K562 (cell line): Measurements from ENCODE around the gene RAD52. TPM values are rescaled to one million over a fixed set of nuclear protein-coding genes. Genes with fewer than 3 reads are reported as not detected.

ENCODE experiments used
- ATAC-seq: fragments of 200-7000 bp; cut with Tn5 transposase; 3 replicates; pipeline ENCODE4 v1.9.1; 2020; ENCODE audit warnings: moderate library complexity
- BruUV-seq: library from RNA; stranded (reverse); fragments of 400-500 nt; replicated peaks from 2 replicates; lab custom pipeline; 2021; lab: Mats Ljungman, UMichigan
- CTCF ChIA-PET: fragments of 300-600 bp; formaldehyde crosslinking; extraction: SDS; loops from one replicate; lab custom pipeline; 2021; ENCODE audit warnings: low intra/inter-chr PET ratio; lab: Yijun Ruan, JAX
- POLR2A ChIA-PET: fragments of 300-600, 350-650 bp; sonication (Branson Sonifier 250); formaldehyde crosslinking; extraction: SDS; loops from one replicate; lab custom pipeline; 2021; ENCODE audit warnings: antibody characterized with exemption, inconsistent platforms; lab: Yijun Ruan, JAX
- DNase-seq, 4 experiments: peaks; one replicate each; pipeline versions ENCODE4 v3.0.0 to v3.0.0-alpha.2; 2011 to 2018; ENCODE audit warnings: low spot score in 3 of 4, mixed read lengths in 3 of 4; ENCODE audit errors: extremely low read depth in 1 of 4
- FAIRE-seq: peaks from 2 replicates; lab custom pipeline; 2011; peaks lifted over from hg19 to GRCh38; lab: Jason Lieb, UNC
- H2AFZ ChIP-seq: 2 replicates; pipeline ENCODE4 v1.6.0; 2011; ENCODE audit warnings: low read depth, low read length, control low read depth, inconsistent platforms
- H3K27ac ChIP-seq: fragments of 200-600 bp; 3 replicates; pipeline ENCODE4 v1.8.0; 2011; ENCODE audit warnings: low read depth, mild to moderate bottlenecking, control low read depth, inconsistent platforms, low read length, moderate library complexity, mixed read lengths; ENCODE audit errors: extremely low read depth
- H3K27me3 ChIP-seq, 2 experiments: fragments of 300-600 bp in 1 of 2; 2 replicates in 1 of 2; 3 replicates in 1 of 2; pipeline versions ENCODE4 v1.6.0 to v1.8.0; 2011; ENCODE audit warnings: inconsistent platforms in 2 of 2, low read length in 2 of 2, mild to moderate bottlenecking in 1 of 2, mixed read lengths in 1 of 2, moderate library complexity in 1 of 2; ENCODE audit not compliant: control insufficient read depth in 2 of 2, insufficient read depth in 2 of 2
- H3K36me3 ChIP-seq: fragments of 300-600 bp; 3 replicates; pipeline ENCODE4 v1.8.0; 2011; ENCODE audit warnings: mild to moderate bottlenecking, low read length, inconsistent platforms; ENCODE audit not compliant: control insufficient read depth, insufficient read depth
- H3K4me1 ChIP-seq, 2 experiments: fragments of 200-600 bp in 1 of 2; replicated peaks in 1 of 2; 2 replicates in 1 of 2; 3 replicates in 1 of 2; pipeline versions ENCODE4 v1.5.1 to v1.8.0; 2011; ENCODE audit warnings: inconsistent platforms in 2 of 2, low read length in 2 of 2, mild to moderate bottlenecking in 1 of 2, mixed read lengths in 1 of 2, moderate library complexity in 1 of 2; ENCODE audit not compliant: control insufficient read depth in 2 of 2, insufficient read depth in 2 of 2
- H3K4me2 ChIP-seq: 2 replicates; pipeline ENCODE4 v1.6.1; 2011; ENCODE audit warnings: low read length, control low read depth, inconsistent platforms, mixed read lengths; ENCODE audit not compliant: insufficient read depth
- H3K4me3 ChIP-seq: fragments of 200-600 bp; sonication (generic), shearing (Covaris generic); 2 replicates; pipeline ENCODE4 v1.5.1; 2016; ENCODE audit warnings: control low read depth, inconsistent platforms
- H3K79me2 ChIP-seq: fragments of 200-600 bp; 3 replicates; pipeline ENCODE4 v1.8.0; 2011; ENCODE audit warnings: low read length, inconsistent platforms; ENCODE audit not compliant: control insufficient read depth, insufficient read depth
- H3K9ac ChIP-seq, 2 experiments: 2 replicates each; pipeline versions ENCODE4 v1.6.0 to v1.6.1; 2011; ENCODE audit warnings: low read depth in 2 of 2, low read length in 2 of 2, control low read depth in 1 of 2, inconsistent platforms in 1 of 2, mild to moderate bottlenecking in 1 of 2, mixed read lengths in 1 of 2; ENCODE audit not compliant: insufficient read depth in 1 of 2
- H3K9me1 ChIP-seq: one replicate; pipeline ENCODE4 v1.6.0; 2011; ENCODE audit warnings: inconsistent platforms, mild to moderate bottlenecking, low read length, moderate library complexity; ENCODE audit not compliant: control insufficient read depth, insufficient read depth
- H3K9me3 ChIP-seq: replicated peaks from 2 replicates; pipeline ENCODE4 v1.5.1; 2011; ENCODE audit warnings: low read depth, low read length, inconsistent platforms; ENCODE audit not compliant: control insufficient read depth, insufficient read depth
- H4K20me1 ChIP-seq: replicated peaks from 2 replicates; pipeline ENCODE4 v1.6.1; 2011; ENCODE audit warnings: low read length, inconsistent platforms, mixed read lengths; ENCODE audit not compliant: control insufficient read depth, insufficient read depth
- BRCA1 ChIP-seq, 2 experiments: fragments of 450-650 bp in 1 of 2; sonication (generic) in 1 of 2; formaldehyde crosslinking in 1 of 2; IDR thresholded peaks; 2 replicates each; pipeline versions ENCODE4 v1.5.0 to v1.6.1; 2017 to 2020; ENCODE audit warnings: mild to moderate bottlenecking in 1 of 2, missing genetic modification reagents in 1 of 2
- CEBPG ChIP-seq, 3 experiments: fragments of 200-800 bp in 1 of 3; sonication (Bioruptor generic) in 1 of 3; sonication (generic) in 1 of 3; formaldehyde crosslinking in 1 of 3; IDR thresholded peaks in 2 of 3; conservative IDR thresholded peaks in 1 of 3; 2 replicates each; pipeline versions ENCODE4 v1.6.1 to v1.8.0; 2016 to 2022; ENCODE audit warnings: missing compliant biosample characterization in 2 of 3, missing genetic modification characterization in 2 of 3, mild to moderate bottlenecking in 1 of 3, missing genetic modification reagents in 1 of 3
- ELK1 ChIP-seq: sonication (generic); formaldehyde crosslinking; IDR thresholded peaks from 2 replicates; pipeline ENCODE4 v1.8.1; 2022; ENCODE audit warnings: missing genetic modification reagents
- GTF2F1 ChIP-seq: IDR thresholded peaks from 2 replicates; pipeline ENCODE4 v1.6.1; 2011; ENCODE audit warnings: low read depth, low read length, improper control_type of control experiment
- HDAC6 ChIP-seq: IDR thresholded peaks from 2 replicates; pipeline ENCODE4 v1.6.1; 2012; ENCODE audit warnings: low read depth, mild to moderate bottlenecking, control low read depth, inconsistent platforms, low read length, moderate library complexity
- HOMEZ ChIP-seq: fragments of 250-450 bp; sonication (Bioruptor Pico); IDR thresholded peaks from 2 replicates; pipeline ENCODE4 v1.4.0; 2020; ENCODE audit warnings: mild to moderate bottlenecking, moderate library complexity
- NCOA6 ChIP-seq: fragments of 450-650 bp; IDR thresholded peaks from 2 replicates; pipeline ENCODE4 v1.6.1; 2017; ENCODE audit warnings: mild to moderate bottlenecking
- NKRF ChIP-seq: fragments of 450-650 bp; IDR thresholded peaks from 2 replicates; pipeline ENCODE4 v1.6.1; 2016; ENCODE audit warnings: borderline replicate concordance
- NRF1 ChIP-seq, 2 experiments: fragments of 450-650 bp; IDR thresholded peaks in 1 of 2; conservative IDR thresholded peaks in 1 of 2; 2 replicates each; pipeline ENCODE4 v1.6.1; 2014; ENCODE audit warnings: mild to moderate bottlenecking in 2 of 2
- POLR2B ChIP-seq: fragments of 450-650 bp; IDR thresholded peaks from 2 replicates; pipeline ENCODE4 v1.6.1; 2018; ENCODE audit warnings: low read depth; ENCODE audit not compliant: partially characterized antibody
- RBFOX2 ChIP-seq: fragments of 200-400 bp; formaldehyde crosslinking; IDR thresholded peaks from 2 replicates; pipeline ENCODE4 v1.6.1; 2017; ENCODE audit warnings: low read depth, mild to moderate bottlenecking, low read length, moderate library complexity
- WGBS: fragments of 100-300 bp; shearing (Covaris generic); methylation state at CpG from one replicate; pipeline ENCODE4 v1.1.6; 2016; ENCODE audit warnings: low coverage, mixed read lengths; ENCODE audit not compliant: insufficient coverage; ENCODE audit errors: missing lambda C conversion rate; 5-methylcytosine and 5-hydroxymethylcytosine counted together
- in situ Hi-C: fragments of 300-500 bp; cut with MboI; formaldehyde crosslinking; loops from 4 replicates; pipeline ENCODE4 v1.15.0; 2018; ENCODE audit warnings: inconsistent platforms, mixed read lengths
- intact Hi-C: fragments of 100-400 bp; cut with micrococcal nuclease; formaldehyde crosslinking; loops from 2 replicates; pipeline ENCODE4 v1.14.2; 2022
- polyA plus RNA-seq, 8 experiments: library from polyadenylated mRNA; depleted of rRNA in 4 of 8; stranded (reverse) in 5 of 8; unstranded in 3 of 8; fragments of >200 nt; fragmentation: Nextera tagmentation in 2 of 8; fragmentation: Illumina TruSeq in 1 of 8; extraction: Ambion mirVana in 2 of 8; extraction: Trizol in 1 of 8; gene quantifications; 2 replicates each; pipeline versions ENCODE4 v1.2.1 to v1.2.3, GENCODE V29; 2011 to 2014; ENCODE audit warnings: inconsistent platforms in 1 of 8, missing spikeins in 1 of 8
- total RNA-seq, 7 experiments: library from RNA; depleted of rRNA in 6 of 7; stranded (reverse); fragments of >200 nt in 6 of 7; fragmentation: Illumina TruSeq in 2 of 7; extraction: Trizol in 2 of 7; gene quantifications; 2 replicates each; pipeline versions ENCODE4 v1.2.1 to v1.2.3, GENCODE V29; 2011 to 2021; ENCODE audit warnings: low replicate concordance in 1 of 7

Gene RAD52
- total and polyA plus RNA-seq, 9 of the 15 experiments (the other 6 are each of a cell fraction or from before 2014, with no cell fraction given) = 1.3 to 15.9 (median 9.3) TPM

- Histone ChIP-seq H3K9me1 (no peaks in the 10 kb centered on the region), H3K4me1 (no peaks in the 10 kb centered on the region), H3K79me2 (no peaks in the 10 kb centered on the region), H3K27ac (no peak overlapping the region), H3K4me2 (no peak overlapping the region), H3K9me3 (no peaks in the 10 kb centered on the region), H3K36me3 (peaks cover 65% of the 10 kb centered on the region), H3K27me3 (no peaks in the 10 kb centered on the region), H3K9ac (no peak overlapping the region), H4K20me1 (no peaks in the 10 kb centered on the region), H3K4me3 (no peak overlapping the region)
- 89% methylated on average over 2 of the region's 2 CpGs for WGBS
- in situ Hi-C loops = no loop called here
- DNase-seq (no peak), FAIRE-seq (no peak)
- intact Hi-C loops = no loop called here
- POLR2A ChIA-PET = interaction anchor here (0.5 kb wide), 1 partner anchor 9 kb away, joined by 3 read pairs; no protein-coding TSS in a partner anchor
- no TSS peak for BruUV-seq
- CTCF ChIA-PET = no interaction called here
- no peak for TF ChIP-seq HDAC6
- TF ChIP-seq, all 486 proteins: peak for 0
- no peak overlapping the region for H2AFZ ChIP-seq
- ATAC-seq = no peak
Measured at GRCh38 chr12:873954-874353, 75.5 kb downstream of the RAD52 start.

- no peak overlapping the region for H3K4me2 ChIP-seq
- no peak overlapping the region for H3K27ac ChIP-seq
- H2AFZ ChIP-seq = no peak overlapping the region
- peaks cover 71% of the 10 kb centered on the region for H3K36me3 ChIP-seq
- H3K4me1 ChIP-seq = no peaks in the 10 kb centered on the region
- no TSS peak for BruUV-seq
- ATAC-seq = no peak
- WGBS = 88% methylated on average over 1 of the region's 1 CpG
- ChIA-PET CTCF (no interaction called here), POLR2A (no interaction called here)
- intact Hi-C loops (no loop called here), in situ Hi-C loops (no loop called here)
- FAIRE-seq = no peak
- H3K9me3 ChIP-seq = no peaks in the 10 kb centered on the region
- H4K20me1 ChIP-seq = no peaks in the 10 kb centered on the region
- H3K9me1 ChIP-seq = no peaks in the 10 kb centered on the region
- H3K9ac ChIP-seq = no peak overlapping the region
- no peaks in the 10 kb centered on the region for H3K79me2 ChIP-seq
- H3K4me3 ChIP-seq = no peak overlapping the region
- H3K27me3 ChIP-seq = no peaks in the 10 kb centered on the region
- no peak for DNase-seq
- no peak for TF ChIP-seq ELK1 (CRISPR knock-in tag)
- TF ChIP-seq NRF1 (conservative IDR thresholded peaks at IDR 0.05 in 1 of 2, IDR thresholded peaks at IDR 0.05 in 1 of 2) = no peak
- TF ChIP-seq BRCA1 (IDR thresholded peaks at IDR 0.05) = no peak
- TF ChIP-seq BRCA1 (CRISPR knock-in tag; IDR thresholded peaks at IDR 0.05) = no peak
- TF ChIP-seq RBFOX2 = no peak
- TF ChIP-seq HOMEZ = no peak
- no peak for TF ChIP-seq CEBPG (CRISPR knock-in tag; IDR thresholded peaks at IDR 0.05)
- TF ChIP-seq CEBPG (tag; conservative IDR thresholded peaks at IDR 0.05 in 1 of 2, IDR thresholded peaks at IDR 0.05 in 1 of 2) = no peak
- no peak for TF ChIP-seq POLR2B
- TF ChIP-seq NCOA6 = no peak
- no peak for TF ChIP-seq NKRF
- no peak for TF ChIP-seq GTF2F1
Measured at GRCh38 chr12:870378-870777, 79.1 kb downstream of the RAD52 start.
